ENCODE data around the gene FAM184B.

DNA sequence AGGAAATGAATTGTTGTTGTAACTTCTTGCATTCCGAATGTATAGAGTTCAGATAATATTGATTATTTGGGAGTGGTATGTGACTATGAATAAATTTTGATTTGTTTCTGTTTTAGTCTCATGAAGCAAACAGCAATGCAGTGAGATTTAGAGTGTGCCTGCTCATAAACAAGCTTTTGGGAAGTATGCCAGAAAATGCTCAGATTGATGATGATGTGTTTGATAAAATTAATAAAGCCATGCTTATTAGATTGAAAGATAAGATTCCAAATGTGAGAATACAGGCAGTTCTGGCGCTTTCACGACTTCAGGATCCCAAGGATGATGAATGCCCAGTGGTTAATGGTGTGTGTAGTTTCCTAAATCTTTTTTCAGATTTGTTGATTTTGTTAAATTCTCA lies 31.4 kb upstream of the FAM184B start:
- TF ChIP-seq, protein P1, sequence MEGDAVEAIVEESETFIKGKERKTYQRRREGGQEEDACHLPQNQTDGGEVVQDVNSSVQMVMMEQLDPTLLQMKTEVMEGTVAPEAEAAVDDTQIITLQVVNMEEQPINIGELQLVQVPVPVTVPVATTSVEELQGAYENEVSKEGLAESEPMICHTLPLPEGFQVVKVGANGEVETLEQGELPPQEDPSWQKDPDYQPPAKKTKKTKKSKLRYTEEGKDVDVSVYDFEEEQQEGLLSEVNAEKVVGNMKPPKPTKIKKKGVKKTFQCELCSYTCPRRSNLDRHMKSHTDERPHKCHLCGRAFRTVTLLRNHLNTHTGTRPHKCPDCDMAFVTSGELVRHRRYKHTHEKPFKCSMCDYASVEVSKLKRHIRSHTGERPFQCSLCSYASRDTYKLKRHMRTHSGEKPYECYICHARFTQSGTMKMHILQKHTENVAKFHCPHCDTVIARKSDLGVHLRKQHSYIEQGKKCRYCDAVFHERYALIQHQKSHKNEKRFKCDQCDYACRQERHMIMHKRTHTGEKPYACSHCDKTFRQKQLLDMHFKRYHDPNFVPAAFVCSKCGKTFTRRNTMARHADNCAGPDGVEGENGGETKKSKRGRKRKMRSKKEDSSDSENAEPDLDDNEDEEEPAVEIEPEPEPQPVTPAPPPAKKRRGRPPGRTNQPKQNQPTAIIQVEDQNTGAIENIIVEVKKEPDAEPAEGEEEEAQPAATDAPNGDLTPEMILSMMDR (IDR thresholded peaks at IDR 0.05; ENCODE audit: low read length), result no peak
- no peak for TF ChIP-seq EZH2 (IDR thresholded peaks at IDR 0.05; ENCODE audit: borderline replicate concordance, low read length)
